NK-92 (cell line): Measurements from ENCODE around the gene UGT1A10.

ENCODE experiments used
- DNase-seq: peaks from one replicate; lab custom pipeline; 2025; ENCODE audit not compliant: unreplicated experiment; lab: John Stamatoyannopoulos, UW

Gene UGT1A10

DNA sequence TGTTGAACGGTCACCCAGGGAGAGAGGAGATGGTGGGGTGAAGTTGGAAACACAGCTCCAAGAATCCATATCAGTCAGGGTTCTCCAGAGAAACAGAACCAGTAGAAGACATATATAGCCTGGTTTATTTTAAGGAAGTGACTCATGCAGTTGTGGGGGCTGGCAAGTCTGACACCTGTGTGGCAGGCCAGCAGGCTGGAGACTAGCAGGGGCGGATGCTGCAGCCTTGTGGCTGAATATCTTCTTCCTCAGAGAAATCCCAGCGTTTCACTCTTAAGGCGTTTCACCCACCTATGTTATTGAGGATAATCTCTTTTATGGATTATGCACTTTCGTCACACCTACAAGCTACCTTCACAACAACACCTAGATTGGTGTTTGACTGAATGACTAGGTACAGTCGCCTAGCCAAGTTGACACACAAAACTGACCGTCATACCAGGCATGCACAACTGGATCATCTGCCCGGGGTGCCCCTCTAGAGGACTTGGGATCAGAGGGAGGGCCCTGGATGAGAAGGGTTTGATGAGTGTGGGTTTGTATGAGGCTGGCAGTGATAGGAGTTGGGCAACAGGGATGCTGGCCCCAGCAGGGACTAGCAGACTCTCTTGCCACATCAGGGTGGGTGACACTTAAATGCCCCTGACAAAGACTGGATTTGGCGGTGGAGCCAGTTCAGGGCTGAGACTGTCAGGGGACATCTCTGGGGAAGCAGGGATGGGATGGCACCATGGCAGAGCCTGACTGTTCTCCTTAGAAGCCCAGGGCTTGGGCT, 165.3 kb downstream of the UGT1A10 start:
- no peak for DNase-seq

DNA sequence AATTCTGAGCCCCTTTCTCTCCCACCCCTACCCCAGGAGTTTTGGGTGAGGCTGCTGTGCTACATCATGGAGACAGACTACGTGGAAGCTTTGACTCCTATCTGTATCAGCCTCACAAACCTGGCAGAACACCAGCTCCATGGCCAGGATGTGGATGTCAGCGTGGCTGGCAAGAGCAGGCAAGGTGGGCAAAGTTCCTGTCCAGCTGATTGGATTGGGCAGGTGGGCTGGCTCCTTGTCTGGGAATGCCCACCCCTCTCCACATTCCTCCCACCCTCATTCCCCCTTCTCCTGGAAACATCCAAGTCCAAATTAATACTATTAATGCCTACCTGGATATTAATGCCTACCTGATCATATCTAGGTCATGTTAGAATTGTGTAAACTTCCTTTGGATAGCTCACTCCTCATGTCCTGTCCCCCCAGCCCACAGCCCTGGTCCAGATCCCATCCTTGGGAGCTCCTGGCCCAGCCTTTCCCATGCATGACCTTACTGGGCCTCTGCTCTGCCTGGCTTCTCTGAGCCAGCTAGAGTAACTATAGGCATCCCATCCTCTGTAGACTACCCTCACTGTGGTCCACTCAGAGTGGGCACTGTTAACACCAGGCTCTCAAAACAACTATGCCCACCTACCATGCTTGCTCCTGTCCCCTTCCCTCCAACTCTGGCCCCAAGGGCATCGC, 166.0 kb downstream of the UGT1A10 start:
- no peak for DNase-seq

- no peak for DNase-seq
Measured at GRCh38 chr2:233803292-233803911, 167.2 kb downstream of the UGT1A10 start.

- DNase-seq = no peak
Measured at GRCh38 chr2:233803994-233804393, 167.7 kb downstream of the UGT1A10 start.

DNA sequence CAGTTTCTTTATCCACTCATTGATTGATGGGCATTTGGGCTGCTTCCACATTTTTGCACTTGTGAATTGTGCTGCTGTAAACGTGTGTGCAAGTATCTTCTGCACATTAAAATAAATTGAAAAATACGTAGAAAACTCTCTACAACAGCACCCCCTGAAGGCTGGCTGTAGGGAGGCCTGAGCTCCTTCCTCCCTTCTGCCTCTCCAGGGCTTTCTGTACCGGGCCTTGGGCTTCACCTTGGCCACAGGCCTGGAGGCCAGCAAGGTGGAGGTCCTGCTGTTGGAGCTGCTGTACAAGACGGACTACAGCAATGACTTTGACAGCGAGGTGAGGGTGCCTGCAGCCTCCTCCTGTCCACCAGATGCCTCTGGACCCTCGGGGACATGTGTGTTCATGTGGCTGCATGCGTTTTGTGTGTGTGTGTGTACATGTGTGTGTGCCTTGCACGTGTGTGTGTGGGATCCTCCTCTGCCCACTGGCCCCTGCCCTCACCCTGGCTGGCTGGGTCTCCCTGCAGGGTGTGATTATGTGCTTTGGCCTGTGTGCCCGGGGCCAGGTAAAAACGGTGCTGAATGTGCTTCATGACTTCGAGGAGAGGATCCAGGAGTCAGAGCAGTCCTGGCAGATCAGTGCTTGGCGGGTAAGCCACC, 171.1 kb downstream of the UGT1A10 start:
- DNase-seq = no peak

DNA sequence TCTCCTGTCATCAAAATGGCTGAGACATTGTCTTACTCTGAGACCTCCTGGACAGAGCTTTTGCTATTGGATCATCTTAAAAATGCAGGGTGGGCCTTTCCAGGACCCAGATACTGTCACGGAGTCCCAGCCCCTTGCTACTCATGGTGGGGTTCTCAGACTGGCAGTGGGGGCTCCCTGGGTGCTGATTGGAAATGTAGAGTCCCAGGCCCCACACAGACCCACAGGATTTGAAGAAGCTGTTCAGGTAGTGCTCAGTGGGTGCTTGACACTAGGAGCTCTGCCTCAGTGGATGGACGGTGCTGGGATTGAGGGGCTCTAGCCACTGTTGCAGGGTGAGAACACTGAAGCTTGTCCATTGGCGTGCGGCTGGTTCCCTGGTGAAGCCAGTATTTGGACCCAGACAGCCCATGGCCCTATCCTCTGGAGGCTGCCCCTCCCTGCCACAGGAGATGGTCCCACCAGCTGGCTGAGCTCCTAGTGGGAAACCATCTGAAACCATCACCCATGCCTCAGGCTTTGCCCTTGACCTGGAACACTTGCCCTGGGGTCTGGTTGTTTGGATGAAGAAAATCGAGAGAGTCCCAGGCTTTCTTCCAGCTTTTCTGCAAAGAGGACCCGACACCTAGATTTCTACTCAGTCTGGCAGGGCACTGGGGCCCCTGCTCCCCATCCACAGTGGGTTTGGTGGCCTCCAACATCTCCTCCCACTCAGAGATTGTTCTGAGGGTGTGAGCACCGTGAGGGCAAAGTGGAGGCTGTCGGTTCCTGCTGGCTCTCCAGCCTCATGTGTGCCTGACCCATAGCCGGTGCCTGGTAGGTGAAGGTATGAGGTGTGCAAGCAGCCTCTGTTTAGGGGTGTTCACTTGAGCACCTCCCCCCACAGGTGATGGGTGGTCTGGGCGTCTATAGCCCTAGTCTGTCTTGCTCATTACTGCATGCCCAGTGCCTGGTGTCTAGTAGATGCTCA, 172.0 kb downstream of the UGT1A10 start:
- DNase-seq = no peak

DNA sequence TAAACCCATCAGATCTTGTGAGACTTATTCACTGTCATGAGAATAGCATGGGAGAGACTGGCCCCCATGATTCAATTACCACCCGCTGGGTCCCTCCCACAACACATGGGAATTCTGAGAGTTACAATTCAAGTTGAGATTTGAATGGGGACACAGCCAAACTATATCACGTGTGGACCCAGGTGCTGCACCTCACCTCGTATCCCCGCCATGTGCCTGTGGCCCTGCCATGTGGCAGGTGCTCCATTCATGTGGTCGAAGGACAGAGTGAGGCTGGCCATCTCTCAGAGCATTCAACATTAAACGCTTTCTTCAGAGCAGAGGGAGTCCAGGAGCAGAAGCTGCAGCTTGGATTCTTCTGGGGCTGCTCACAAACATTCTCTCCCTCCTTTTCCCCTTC, 174.1 kb downstream of the UGT1A10 start:
- no peak for DNase-seq

- DNase-seq = no peak
Measured at GRCh38 chr2:233811087-233811486, 174.8 kb downstream of the UGT1A10 start.

GRCh38 chr2:233811732-233812131, 175.5 kb downstream of the UGT1A10 start:
- no peak for DNase-seq

DNA sequence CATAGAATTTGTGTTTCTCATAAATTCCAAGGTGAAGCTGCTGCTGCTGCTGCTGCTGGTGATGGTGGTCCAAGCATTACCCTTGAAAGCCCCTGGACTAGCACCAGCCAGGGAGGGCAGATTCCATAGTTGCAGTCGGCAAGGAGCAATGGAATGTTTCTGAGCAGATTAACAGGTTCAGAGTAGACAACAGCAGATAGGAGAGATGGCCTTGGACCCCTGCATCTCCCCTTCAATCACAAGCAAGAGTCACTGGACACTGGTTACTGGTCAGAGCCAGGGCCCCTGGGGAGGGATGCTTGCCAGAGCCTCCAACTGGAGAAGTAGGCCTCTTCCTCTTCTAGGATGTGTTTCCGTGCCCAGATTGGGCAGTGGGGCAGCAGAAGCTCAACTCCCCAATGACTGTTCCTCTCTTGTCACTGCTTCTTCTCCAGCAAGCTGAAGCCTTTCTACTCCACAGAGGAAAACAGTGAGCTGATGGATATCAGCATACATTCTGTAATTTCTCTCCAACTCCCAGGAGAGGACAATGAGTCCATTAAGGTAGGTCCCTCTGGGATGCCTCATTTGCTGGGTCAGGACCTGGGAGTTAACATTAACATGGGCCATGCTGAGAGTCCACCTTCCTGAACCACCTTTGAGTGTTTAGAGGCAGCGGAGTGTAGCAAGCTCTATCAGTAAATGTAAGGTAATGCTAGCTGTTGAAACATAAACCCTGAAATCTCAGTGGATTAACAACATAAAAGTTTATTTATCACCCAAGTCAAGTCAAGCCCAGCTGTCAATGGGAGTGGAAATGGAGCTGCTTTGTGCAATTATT, 177.2 kb downstream of the UGT1A10 start:
- no peak for DNase-seq

GRCh38 chr2:233814056-233814835, 178.0 kb downstream of the UGT1A10 start:
- DNase-seq = no peak

DNA sequence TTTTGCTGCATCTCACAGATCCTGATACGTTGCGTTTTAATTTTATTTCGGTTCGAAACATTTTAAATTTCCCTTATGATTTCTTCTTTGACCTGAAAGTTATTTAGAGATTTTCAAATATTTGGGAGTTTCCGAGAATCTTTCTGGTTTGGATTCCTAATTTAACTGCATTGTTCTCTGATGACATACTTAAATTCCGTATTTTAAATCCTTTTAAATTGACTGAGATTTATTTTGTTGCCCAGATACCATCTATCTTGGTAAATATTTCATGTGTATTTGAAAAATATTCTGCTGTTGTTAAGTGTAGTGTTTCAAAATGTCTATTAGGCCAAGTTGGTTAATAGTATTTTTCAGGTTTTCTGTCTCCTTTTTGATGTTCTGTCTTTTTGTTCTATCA, 179.6 kb downstream of the UGT1A10 start:
- DNase-seq = no peak

GRCh38 chr2:233816334-233816733, 180.1 kb downstream of the UGT1A10 start:
- DNase-seq = no peak

DNA sequence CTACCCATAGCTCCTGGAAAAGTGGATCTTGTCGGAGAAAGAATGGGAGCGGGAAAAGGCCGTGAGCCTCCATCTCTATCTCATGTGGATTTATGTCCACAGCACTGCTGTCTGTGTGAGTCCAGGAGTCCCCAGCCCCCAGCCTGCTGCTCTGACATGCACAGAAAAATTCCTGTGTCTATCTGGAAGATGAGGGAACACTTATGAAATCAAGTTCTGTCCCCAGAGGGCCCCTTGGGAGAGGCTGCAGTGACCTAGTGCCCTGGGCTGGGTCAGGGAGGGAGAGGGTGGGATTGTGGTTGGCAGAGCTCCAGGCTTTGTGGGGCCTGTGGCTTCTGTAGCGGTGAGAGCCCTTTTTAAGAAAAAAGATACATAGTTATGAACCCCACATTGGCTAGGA, 180.5 kb downstream of the UGT1A10 start:
- no peak for DNase-seq

DNA sequence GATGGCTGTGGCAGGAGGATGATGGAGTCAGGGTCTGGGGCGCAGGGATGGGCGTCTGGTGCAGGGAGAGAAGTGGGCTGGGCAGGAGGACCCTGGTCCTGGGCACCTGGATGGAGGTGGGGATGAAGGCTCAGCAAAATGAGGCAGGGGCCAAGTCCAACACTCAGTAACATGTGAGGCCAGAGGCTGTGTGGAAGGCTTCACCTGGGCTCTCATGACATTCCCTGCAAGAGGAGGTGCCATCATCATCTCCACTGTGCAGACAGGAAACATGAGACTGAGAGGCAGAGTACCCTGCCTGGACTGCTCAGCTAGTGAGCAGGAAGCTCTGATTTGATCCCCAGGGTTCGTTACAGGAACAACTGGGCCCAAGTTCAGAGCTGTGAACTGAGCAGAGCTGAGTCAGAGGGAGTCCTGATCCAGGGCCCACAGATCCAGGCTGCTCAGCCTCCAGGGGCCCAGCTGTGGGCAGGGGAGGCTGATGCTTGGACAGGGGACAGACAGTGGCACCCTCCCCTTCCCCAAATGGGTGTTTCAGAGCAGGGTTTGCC, 181.2 kb downstream of the UGT1A10 start:
- no peak for DNase-seq

- no peak for DNase-seq
Measured at GRCh38 chr2:233817995-233818638, 181.9 kb downstream of the UGT1A10 start.

GRCh38 chr2:233818639-233819621, 182.7 kb downstream of the UGT1A10 start:
- no peak for DNase-seq
